Uterus (tissue), 4 donors: Measurements from ENCODE around the gene ENTPD1. TPM values are rescaled to one million over a fixed set of nuclear protein-coding genes. Genes with fewer than 3 reads are reported as not detected.
A peak's percentile ranks its signal among the peaks of the same experiment; 100 is the strongest.

ENCODE experiments used
- DNase-seq, 2 donors: peaks; one replicate each; pipeline ENCODE4 v3.0.0-alpha.2; 2019 to 2020
- H3K27ac ChIP-seq, 2 donors: fragments of 200-600 bp; sonication (generic); 1 replicate in 1 of 2; 2 replicates in 1 of 2; pipeline ENCODE4 v1.5.1; 2016 to 2018
- H3K27me3 ChIP-seq, 2 donors: fragments of 200-600 bp; sonication (generic); one replicate each; pipeline ENCODE4 v1.5.1; 2018 to 2019; ENCODE audit warnings: control low read depth in 1 of 2
- H3K36me3 ChIP-seq, 2 donors: fragments of 200-600 bp; sonication (generic); one replicate each; pipeline ENCODE4 v1.5.1; 2019; ENCODE audit warnings: control low read depth in 1 of 2
- H3K4me1 ChIP-seq, 2 donors: fragments of 200-600 bp; sonication (generic); one replicate each; pipeline ENCODE4 v1.5.1; 2018 to 2019; ENCODE audit warnings: control low read depth in 1 of 2
- H3K4me3 ChIP-seq, 2 donors: fragments of 200-600 bp; sonication (generic); 1 replicate in 1 of 2; 2 replicates in 1 of 2; pipeline ENCODE4 v1.5.1; 2018 to 2019; ENCODE audit warnings: mild to moderate bottlenecking in 1 of 2
- H3K9me3 ChIP-seq, 2 donors: fragments of 200-600 bp; sonication (generic); one replicate each; pipeline ENCODE4 v1.5.1; 2019; ENCODE audit warnings: control low read depth in 1 of 2
- CTCF ChIP-seq, 4 experiments: fragments of 200-600 bp in 2 of 4; fragments of 450-650 bp in 2 of 4; sonication (generic) in 2 of 4; IDR thresholded peaks; one replicate each; pipeline ENCODE4 v1.5.1; 2016 to 2019; ENCODE audit warnings: antibody characterized with exemption in 4 of 4, mild to moderate bottlenecking in 2 of 4, moderate library complexity in 1 of 4
- POLR2A ChIP-seq, 2 donors: fragments of 450-650 bp; IDR thresholded peaks; one replicate each; pipeline ENCODE4 v1.6.1; 2016; ENCODE audit warnings: antibody characterized with exemption in 2 of 2, mild to moderate bottlenecking in 1 of 2, moderate library complexity in 1 of 2
- intact Hi-C: fragments of 100-400 bp; cut with DNase I; formaldehyde crosslinking; loops from one replicate; pipeline ENCODE4 v1.15.1; 2023; ENCODE audit warnings: low total_unique reads
- total RNA-seq, 4 donors: library from RNA; depleted of rRNA in 3 of 4; stranded (reverse); fragments of >200 nt in 3 of 4; gene quantifications; one replicate each; pipeline versions ENCODE4 v1.1.0 to v1.2.4, GENCODE V29; 2014 to 2023
- donor health status: DM: yes; HTN: yes; CAD: no.

The ENTPD1 gene
- total RNA-seq, 4 donors from 2014 or later, result 42.4 to 99.5 (median 69.5) TPM

DNA sequence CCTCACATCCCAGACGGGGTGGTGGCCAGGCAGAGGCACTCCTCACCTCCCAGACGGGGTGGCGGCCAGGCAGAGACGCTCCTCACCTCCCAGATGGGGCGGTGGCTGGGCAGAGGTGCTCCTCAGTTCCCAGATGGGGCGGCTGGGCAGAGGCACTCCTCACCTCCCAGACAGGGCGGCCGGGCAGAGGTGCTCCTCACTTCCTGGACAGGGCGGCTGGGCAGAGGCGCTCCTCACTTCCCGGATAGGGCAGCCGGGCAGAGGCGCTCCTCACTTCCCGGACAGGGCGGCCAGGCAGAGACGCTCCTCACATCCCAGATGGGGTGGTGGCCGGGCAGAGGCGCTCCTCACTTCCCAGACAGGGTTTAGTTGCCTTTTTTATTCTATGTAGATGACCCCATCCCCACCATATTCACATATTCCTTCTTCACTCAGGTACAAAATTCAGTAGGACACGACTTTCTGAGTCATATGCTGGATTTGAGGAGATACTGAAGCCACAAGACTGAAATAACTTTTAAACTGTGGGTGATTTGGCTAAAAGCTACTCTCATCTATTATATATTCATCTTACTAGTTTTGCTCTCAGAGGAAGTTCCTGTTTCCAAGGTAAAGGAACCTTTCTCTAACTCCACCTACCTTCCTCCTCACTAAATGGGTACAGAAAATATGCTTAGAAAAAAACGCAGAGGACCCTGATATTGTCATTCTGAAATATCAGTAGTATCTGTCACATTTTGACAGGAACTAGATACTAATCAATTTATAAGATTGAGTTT is 54.4 kb downstream of the ENTPD1 start:
- no peak for DNase-seq
- H3K4me3 ChIP-seq, result no peak overlapping the region
- no peaks in the 10 kb centered on the region for H3K27me3 ChIP-seq
- no peaks in the 10 kb centered on the region for H3K9me3 ChIP-seq
- intact Hi-C loops, result no loop called here
- H3K36me3 ChIP-seq, result no peaks in the 10 kb centered on the region
- TF ChIP-seq CTCF (IDR thresholded peaks at IDR 0.05) (no peak), POLR2A (IDR thresholded peaks at IDR 0.05) (no peak)
- no peak overlapping the region for H3K27ac ChIP-seq
- peaks cover 0 to 6% of the 10 kb centered on the region in 2 donors for H3K4me1 ChIP-seq

DNA sequence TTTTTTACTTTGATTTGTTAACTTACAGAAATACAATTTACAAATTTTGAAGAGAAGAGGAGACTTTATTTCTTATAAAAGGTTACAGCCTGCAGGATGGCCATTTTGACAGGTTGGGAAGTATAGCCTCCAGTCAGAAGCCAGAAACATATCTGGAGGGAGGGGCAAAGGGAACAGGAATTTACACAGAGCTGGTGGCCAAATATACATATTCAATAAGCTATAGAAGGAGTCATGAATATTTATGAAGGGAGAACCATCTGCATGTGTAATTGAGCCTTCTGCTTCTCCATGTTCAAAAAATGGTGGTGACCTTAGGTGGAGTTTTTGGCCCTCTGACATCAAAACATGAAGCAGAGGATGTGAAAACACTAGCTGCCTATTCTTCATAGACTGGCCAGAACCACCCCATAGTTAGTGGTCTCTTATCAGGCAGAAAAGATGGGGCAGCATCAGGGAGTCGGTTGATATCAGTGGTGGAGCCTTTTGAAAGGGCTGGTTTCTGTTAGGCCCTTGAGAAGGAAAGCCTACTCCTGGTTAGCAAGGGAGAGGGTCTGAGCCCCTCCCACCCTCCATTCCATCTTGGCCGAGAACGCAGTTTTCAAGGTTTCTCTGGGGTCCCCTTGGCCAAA is 57.2 kb downstream of the ENTPD1 start:
- TF ChIP-seq CTCF (IDR thresholded peaks at IDR 0.05) (no peak), POLR2A (IDR thresholded peaks at IDR 0.05) (no peak)
- Histone ChIP-seq H3K27ac (peak overlapping the region in 1 of 2 donors; percentile 52), H3K9me3 (no peaks in the 10 kb centered on the region), H3K36me3 (no peaks in the 10 kb centered on the region), H3K4me3 (no peak overlapping the region), H3K27me3 (no peaks in the 10 kb centered on the region), H3K4me1 (peaks cover 0 to 6% of the 10 kb centered on the region in 2 donors)
- intact Hi-C loops, result no loop called here
- DNase-seq, result no peak

DNA sequence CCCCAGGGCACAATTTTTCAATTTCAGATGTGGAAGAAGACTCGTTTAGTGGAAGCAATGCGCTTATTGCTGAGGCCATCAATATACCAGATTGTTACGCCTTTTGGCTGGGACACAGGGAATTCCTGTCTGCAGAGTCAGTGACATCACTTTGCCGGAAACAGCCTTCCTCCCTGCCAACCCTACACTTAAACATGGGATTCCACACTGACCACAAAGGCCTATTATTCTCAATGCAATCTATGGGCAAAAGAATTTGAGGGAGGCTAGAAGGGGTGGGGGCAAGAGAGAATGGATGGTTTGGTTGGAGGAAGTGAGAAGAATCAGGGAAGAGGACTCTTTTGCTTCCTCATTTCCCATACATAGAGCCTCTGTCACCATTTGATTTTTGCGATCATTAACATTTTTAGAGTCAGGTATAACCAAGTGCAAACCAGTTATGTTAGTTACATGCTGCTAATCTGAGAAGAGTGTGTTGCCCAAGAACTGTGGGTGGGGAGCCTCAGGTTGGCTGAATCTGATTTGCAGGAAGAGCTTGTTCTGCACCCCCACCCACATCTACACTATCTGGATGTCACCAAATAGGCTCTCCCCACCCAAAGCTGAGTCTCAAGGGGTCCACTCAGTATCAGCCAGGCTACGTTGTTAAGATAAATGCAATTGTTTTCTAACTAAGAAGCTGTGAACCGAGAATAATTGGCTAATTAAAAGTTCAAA is 58.2 kb downstream of the ENTPD1 start:
- no peak for TF ChIP-seq POLR2A (IDR thresholded peaks at IDR 0.05)
- TF ChIP-seq CTCF (IDR thresholded peaks at IDR 0.05), result no peak
- peak overlapping the region in 1 of 2 donors; percentile 52 for H3K27ac ChIP-seq
- H3K4me3 ChIP-seq, result no peak overlapping the region
- H3K9me3 ChIP-seq, result no peaks in the 10 kb centered on the region
- peak in 1 of 2 donors; percentile 31 for DNase-seq
- intact Hi-C loops, result no loop called here
- H3K27me3 ChIP-seq, result no peaks in the 10 kb centered on the region
- peaks cover 0 to 6% of the 10 kb centered on the region in 2 donors for H3K4me1 ChIP-seq
- no peaks in the 10 kb centered on the region for H3K36me3 ChIP-seq

DNA sequence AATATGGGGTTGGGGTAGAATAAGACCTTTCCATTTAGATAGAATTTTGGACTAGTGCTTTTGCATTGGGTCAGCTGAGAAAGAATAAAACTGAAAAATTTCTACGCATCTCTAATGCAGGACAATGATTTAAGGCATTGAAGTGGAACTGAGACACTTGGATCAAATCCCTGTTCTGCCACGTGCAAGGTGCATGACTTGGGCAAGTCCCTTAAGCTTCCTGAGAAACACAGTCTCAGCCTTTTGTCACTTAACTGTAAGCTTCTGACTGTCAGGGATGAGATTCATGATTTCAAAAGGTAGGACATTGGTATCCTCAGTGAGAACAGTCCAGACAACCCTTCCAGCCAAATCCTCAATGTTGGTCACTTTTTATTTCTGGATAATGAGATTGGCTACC is 59.2 kb downstream of the ENTPD1 start:
- H3K27me3 ChIP-seq, result no peaks in the 10 kb centered on the region
- H3K4me1 ChIP-seq, result peaks cover 0 to 6% of the 10 kb centered on the region in 2 donors
- DNase-seq, result no peak
- TF ChIP-seq CTCF (IDR thresholded peaks at IDR 0.05), result no peak
- no peak for TF ChIP-seq POLR2A (IDR thresholded peaks at IDR 0.05)
- no peak overlapping the region for H3K4me3 ChIP-seq
- H3K9me3 ChIP-seq, result no peaks in the 10 kb centered on the region
- intact Hi-C loops, result no loop called here
- H3K27ac ChIP-seq, result peak overlapping the region in 1 of 2 donors; percentile 52
- H3K36me3 ChIP-seq, result no peaks in the 10 kb centered on the region
